Breast epithelium (tissue), 3 donors: Measurements from ENCODE around the gene APOBEC3H. TPM values are rescaled to one million over a fixed set of nuclear protein-coding genes. Genes with fewer than 3 reads are reported as not detected.

Source experiments
- total RNA-seq, 3 donors: library from RNA; depleted of rRNA; stranded (reverse); fragments of >200 nt; gene quantifications; one replicate each; pipeline ENCODE4 v1.1.0, GENCODE V29; 2016

APOBEC3H gene
- total RNA-seq, 3 donors from 2014 or later: 0.32 TPM; not detected in 2

Other genes starting within 250 kb of the APOBEC3H start
- 10 to 100 TPM; 20.2 to 34.7 (median 25.9) TPM for gene CBX6, start 225.0 kb upstream of the APOBEC3H start, total RNA-seq
- gene APOBEC3A, start 139.6 kb upstream of the APOBEC3H start, total RNA-seq: under 1 TPM in 1 of 3 donors, not detected in 2; 0.44 TPM
- gene APOBEC3B, start 114.9 kb upstream of the APOBEC3H start, total RNA-seq: 1 to 10 TPM in 1 of 3 donors, under 1 TPM in 1, not detected in 1; 0.33 to 2.2 TPM
- gene APOBEC3C, start 83.0 kb upstream of the APOBEC3H start, total RNA-seq: 1 to 10 TPM; 6.9 to 9.5 (median 7.0) TPM
- gene APOBEC3D, start 76.1 kb upstream of the APOBEC3H start, total RNA-seq: 1 to 10 TPM; 1.3 to 4.0 (median 3.9) TPM
- gene APOBEC3F, start 56.4 kb upstream of the APOBEC3H start, total RNA-seq: 1 to 10 TPM; 1.9 to 7.9 (median 5.9) TPM
- gene APOBEC3G, start 20.0 kb upstream of the APOBEC3H start, total RNA-seq: 10 to 100 TPM in 2 of 3 donors, 1 to 10 TPM in 1; 7.2 to 14.1 (median 13.3) TPM
- gene CBX7, start 55.4 kb downstream of the APOBEC3H start, total RNA-seq: 10 to 100 TPM; 57.1 to 71.9 (median 71.1) TPM
- 10 to 100 TPM in 1 of 3 donors, 1 to 10 TPM in 2; 5.3 to 11.1 (median 8.5) TPM for gene PDGFB, start 147.7 kb downstream of the APOBEC3H start, total RNA-seq
- 1,000 to 10,000 TPM; 1,827 to 3,262 (median 2,633) TPM for gene RPL3, start 222.4 kb downstream of the APOBEC3H start, total RNA-seq